ENCODE data around the gene HOXB9. TPM values are rescaled to one million over a fixed set of nuclear protein-coding genes. Genes with fewer than 3 reads are reported as not detected.

The HOXB9 gene
- total and polyA plus RNA-seq, 9 donors, result 0.31 to 1.3 (median 0.57) TPM

- DNase-seq, result no peak
- H3K27me3 ChIP-seq (ENCODE audit: control insufficient read depth, insufficient read depth, low read length), result peaks cover 95% of the 10 kb centered on the region
- 18% methylated on average over 2 of the region's 6 CpGs for WGBS (ENCODE audit: insufficient coverage)
- H3K4me1 ChIP-seq (ENCODE audit: control insufficient read depth, insufficient read depth, low read length), result no peaks in the 10 kb centered on the region
- H3K36me3 ChIP-seq (ENCODE audit: control insufficient read depth, insufficient read depth, low read length), result no peaks in the 10 kb centered on the region
- H3K4me3 ChIP-seq (ENCODE audit: low read length), result no peak overlapping the region
- H3K27ac ChIP-seq (ENCODE audit: low read length), result no peak overlapping the region
- H3K9me3 ChIP-seq (replicated peaks; ENCODE audit: control insufficient read depth, low read depth, low read length), result no peaks in the 10 kb centered on the region
Observed at GRCh38 chr17:48639982-48640857, 14.1 kb upstream of the HOXB9 start.

GRCh38 chr17:48639136-48639535, 13.0 kb upstream of the HOXB9 start:
- H3K4me3 ChIP-seq (ENCODE audit: low read length), result no peak overlapping the region
- 33% methylated on average over 3 of the region's 5 CpGs for WGBS (ENCODE audit: insufficient coverage)
- H3K9me3 ChIP-seq (replicated peaks; ENCODE audit: control insufficient read depth, low read depth, low read length), result no peaks in the 10 kb centered on the region
- no peak overlapping the region for H3K27ac ChIP-seq (ENCODE audit: low read length)
- no peaks in the 10 kb centered on the region for H3K4me1 ChIP-seq (ENCODE audit: control insufficient read depth, insufficient read depth, low read length)
- no peak for DNase-seq
- H3K36me3 ChIP-seq (ENCODE audit: control insufficient read depth, insufficient read depth, low read length), result no peaks in the 10 kb centered on the region
- peaks cover 95% of the 10 kb centered on the region for H3K27me3 ChIP-seq (ENCODE audit: control insufficient read depth, insufficient read depth, low read length)

GRCh38 chr17:48637323-48638260, 11.4 kb upstream of the HOXB9 start:
- Histone ChIP-seq H3K4me3 (ENCODE audit: low read length) (no peak overlapping the region), H3K27ac (ENCODE audit: low read length) (no peak overlapping the region), H3K9me3 (replicated peaks; ENCODE audit: control insufficient read depth, low read depth, low read length) (no peaks in the 10 kb centered on the region), H3K4me1 (ENCODE audit: control insufficient read depth, insufficient read depth, low read length) (peaks cover 5% of the 10 kb centered on the region), H3K36me3 (ENCODE audit: control insufficient read depth, insufficient read depth, low read length) (no peaks in the 10 kb centered on the region), H3K27me3 (ENCODE audit: control insufficient read depth, insufficient read depth, low read length) (peaks cover 96% of the 10 kb centered on the region)
- no peak for DNase-seq
- 36% methylated on average over 7 of the region's 18 CpGs for WGBS (ENCODE audit: insufficient coverage)

GRCh38 chr17:48636177-48637018, 10.2 kb upstream of the HOXB9 start:
- WGBS (ENCODE audit: insufficient coverage), result 1% methylated on average over 17 of the region's 39 CpGs
- Histone ChIP-seq H3K9me3 (replicated peaks; ENCODE audit: control insufficient read depth, low read depth, low read length) (no peaks in the 10 kb centered on the region), H3K4me1 (ENCODE audit: control insufficient read depth, insufficient read depth, low read length) (peaks cover 5% of the 10 kb centered on the region), H3K27ac (ENCODE audit: low read length) (no peak overlapping the region), H3K4me3 (ENCODE audit: low read length) (no peak overlapping the region), H3K36me3 (ENCODE audit: control insufficient read depth, insufficient read depth, low read length) (no peaks in the 10 kb centered on the region), H3K27me3 (ENCODE audit: control insufficient read depth, insufficient read depth, low read length) (peaks cover 96% of the 10 kb centered on the region)
- DNase-seq, result peak; percentile 68

GRCh38 chr17:48634493-48635208, 8.5 kb upstream of the HOXB9 start:
- H3K27me3 ChIP-seq (ENCODE audit: control insufficient read depth, insufficient read depth, low read length), result peaks cover 95% of the 10 kb centered on the region
- 61% methylated on average over 5 of the region's 20 CpGs for WGBS (ENCODE audit: insufficient coverage)
- no peak for DNase-seq
- no peak overlapping the region for H3K27ac ChIP-seq (ENCODE audit: low read length)
- H3K9me3 ChIP-seq (replicated peaks; ENCODE audit: control insufficient read depth, low read depth, low read length), result no peaks in the 10 kb centered on the region
- no peak overlapping the region for H3K4me3 ChIP-seq (ENCODE audit: low read length)
- no peaks in the 10 kb centered on the region for H3K36me3 ChIP-seq (ENCODE audit: control insufficient read depth, insufficient read depth, low read length)
- H3K4me1 ChIP-seq (ENCODE audit: control insufficient read depth, insufficient read depth, low read length), result peaks cover 5% of the 10 kb centered on the region

- DNase-seq, result no peak
- no peaks in the 10 kb centered on the region for H3K9me3 ChIP-seq (replicated peaks; ENCODE audit: control insufficient read depth, low read depth, low read length)
- no peak overlapping the region for H3K4me3 ChIP-seq (ENCODE audit: low read length)
- H3K36me3 ChIP-seq (ENCODE audit: control insufficient read depth, insufficient read depth, low read length), result no peaks in the 10 kb centered on the region
- no peak overlapping the region for H3K27ac ChIP-seq (ENCODE audit: low read length)
- H3K4me1 ChIP-seq (ENCODE audit: control insufficient read depth, insufficient read depth, low read length), result peaks cover 5% of the 10 kb centered on the region
- H3K27me3 ChIP-seq (ENCODE audit: control insufficient read depth, insufficient read depth, low read length), result peaks cover 96% of the 10 kb centered on the region
- 12% methylated on average over 28 of the region's 35 CpGs for WGBS (ENCODE audit: insufficient coverage)
Observed at GRCh38 chr17:48633266-48633677, 7.1 kb upstream of the HOXB9 start.

- Histone ChIP-seq H3K27me3 (ENCODE audit: control insufficient read depth, insufficient read depth, low read length) (peaks cover 97% of the 10 kb centered on the region), H3K36me3 (ENCODE audit: control insufficient read depth, insufficient read depth, low read length) (no peaks in the 10 kb centered on the region), H3K4me3 (ENCODE audit: low read length) (no peak overlapping the region), H3K4me1 (ENCODE audit: control insufficient read depth, insufficient read depth, low read length) (peaks cover 5% of the 10 kb centered on the region), H3K9me3 (replicated peaks; ENCODE audit: control insufficient read depth, low read depth, low read length) (no peaks in the 10 kb centered on the region), H3K27ac (ENCODE audit: low read length) (no peak overlapping the region)
- WGBS (ENCODE audit: insufficient coverage), result 35% methylated on average over 5 of the region's 7 CpGs
- DNase-seq, result no peak
Observed at GRCh38 chr17:48632579-48633265, 6.6 kb upstream of the HOXB9 start.

- Histone ChIP-seq H3K9me3 (replicated peaks; ENCODE audit: control insufficient read depth, low read depth, low read length) (no peaks in the 10 kb centered on the region), H3K27me3 (ENCODE audit: control insufficient read depth, insufficient read depth, low read length) (peaks cover 97% of the 10 kb centered on the region), H3K27ac (ENCODE audit: low read length) (no peak overlapping the region), H3K4me1 (ENCODE audit: control insufficient read depth, insufficient read depth, low read length) (peaks cover 5% of the 10 kb centered on the region), H3K4me3 (ENCODE audit: low read length) (no peak overlapping the region), H3K36me3 (ENCODE audit: control insufficient read depth, insufficient read depth, low read length) (no peaks in the 10 kb centered on the region)
- 79% methylated on average over 1 of the region's 7 CpGs for WGBS (ENCODE audit: insufficient coverage)
- no peak for DNase-seq
Observed at GRCh38 chr17:48631693-48632578, 5.8 kb upstream of the HOXB9 start.
